Stimulated activated CD8-positive, alpha-beta memory T cell treated with anti-CD3 and anti-CD28 coated beads, Interleukin-15, amount 100 ng/mL, for 48 hours (primary cell): ENCODE results near the gene ZNF575.

ENCODE experiments used
- DNase-seq, 2 donors: peaks; one replicate each; pipeline ENCODE4 v3.0.0-alpha.2; 2020; ENCODE audit warnings: low read depth in 2 of 2

Gene ZNF575

GRCh38 chr19:43572171-43572588 is 39.2 kb downstream of the ZNF575 start:
- no peak for DNase-seq

GRCh38 chr19:43574424-43575155 is 41.6 kb downstream of the ZNF575 start:
- DNase-seq: no peak

DNA sequence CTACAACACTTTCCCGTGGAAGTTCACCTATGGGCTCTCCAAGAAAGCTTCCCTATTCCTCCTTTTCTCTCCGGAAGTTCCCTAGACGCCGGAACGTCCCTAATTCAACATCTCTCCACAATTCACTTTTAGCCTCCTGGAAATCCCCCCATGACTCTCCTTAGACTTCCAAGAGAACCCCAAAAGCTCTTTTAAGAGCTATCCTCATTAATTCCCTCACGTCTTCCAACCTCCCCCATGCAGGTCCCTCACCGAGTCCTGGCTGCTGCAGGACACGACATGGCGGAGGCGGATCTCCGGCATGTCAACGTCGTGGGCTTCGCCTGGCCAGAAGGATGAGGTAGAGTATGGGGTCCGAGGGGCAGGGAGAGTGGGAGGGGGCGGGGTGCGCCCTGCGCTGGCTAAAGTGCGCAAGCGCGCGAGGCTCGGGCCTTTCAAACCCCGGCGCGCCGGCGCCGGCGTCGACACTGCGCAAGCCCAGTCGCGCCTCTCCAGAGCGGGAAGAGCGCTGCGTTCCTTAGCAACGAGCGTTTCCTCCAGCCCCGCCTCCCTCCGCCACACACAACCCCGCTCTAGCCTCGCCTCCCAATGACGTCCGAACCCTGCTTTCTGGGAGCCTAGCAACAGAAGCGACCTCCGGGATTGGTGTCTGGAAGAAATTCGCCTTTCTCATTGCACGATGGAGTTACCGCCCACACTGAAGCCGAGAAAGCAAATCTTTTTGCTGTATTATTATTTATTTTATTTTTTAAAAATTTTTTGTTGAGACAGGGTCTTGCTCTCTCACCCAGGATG is 42.4 kb downstream of the ZNF575 start, which contains the start of the genes PINLYP and XRCC1:
PINLYP (plus strand) TSS at position 646 of the 795 bp plus-strand sequence. CDS start 1,391 bp downstream, outside the sequence.
XRCC1 (minus strand) TSS at position 372 of the 795 bp plus-strand sequence; CDS start at position 303, 69 bp downstream.
- DNase-seq: peak; percentile 95 to 96

DNA sequence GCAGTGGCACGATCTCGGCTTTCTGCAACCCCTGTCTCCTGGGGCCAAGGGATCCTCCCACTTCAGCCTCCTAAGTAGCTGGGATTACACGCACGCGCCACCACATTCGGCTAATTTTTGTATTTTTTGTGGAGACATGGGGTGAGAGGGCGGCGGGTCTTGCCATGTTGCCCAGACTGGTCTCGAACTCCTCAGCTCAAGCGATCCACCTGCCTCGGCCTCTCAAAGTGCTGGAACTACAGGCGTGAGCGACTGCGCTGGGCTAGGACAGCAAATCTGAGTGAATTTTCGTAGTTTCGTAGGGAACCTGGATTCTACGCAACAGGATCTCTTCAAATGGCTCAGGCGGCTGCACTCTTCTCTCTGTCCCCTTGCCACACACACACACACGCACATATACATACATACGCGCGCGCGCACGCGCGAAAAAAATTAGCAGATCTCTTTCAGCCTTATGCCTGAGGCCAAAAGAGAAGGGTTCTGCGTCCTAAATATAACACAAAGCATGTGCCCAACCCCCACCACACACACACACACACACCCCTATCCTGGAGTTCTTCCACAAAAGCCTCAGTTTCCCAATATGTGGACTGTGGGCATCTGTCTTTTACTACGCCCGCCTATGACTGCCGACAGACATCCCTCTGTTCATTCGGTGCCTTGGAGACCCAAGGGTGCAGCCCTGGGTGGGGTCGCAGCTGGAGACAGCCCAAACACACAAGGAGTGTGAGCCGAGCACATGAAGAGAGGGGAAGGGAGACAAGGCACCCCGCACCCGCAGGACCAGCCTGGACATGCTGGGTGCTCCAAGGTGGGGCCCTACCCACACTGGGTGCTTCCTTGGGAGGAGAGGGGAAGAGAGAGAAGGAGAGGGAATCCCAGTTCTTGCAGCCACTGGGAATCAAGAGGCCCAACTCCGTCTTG is 43.2 kb downstream of the ZNF575 start:
- DNase-seq: no peak

GRCh38 chr19:43578787-43579186 is 45.8 kb downstream of the ZNF575 start:
- no peak for DNase-seq

GRCh38 chr19:43581467-43581866 is 48.5 kb downstream of the ZNF575 start:
- no peak for DNase-seq

- no peak for DNase-seq
These were observed 49.5 kb downstream of the ZNF575 start for GRCh38 chr19:43582495-43582894.

DNA sequence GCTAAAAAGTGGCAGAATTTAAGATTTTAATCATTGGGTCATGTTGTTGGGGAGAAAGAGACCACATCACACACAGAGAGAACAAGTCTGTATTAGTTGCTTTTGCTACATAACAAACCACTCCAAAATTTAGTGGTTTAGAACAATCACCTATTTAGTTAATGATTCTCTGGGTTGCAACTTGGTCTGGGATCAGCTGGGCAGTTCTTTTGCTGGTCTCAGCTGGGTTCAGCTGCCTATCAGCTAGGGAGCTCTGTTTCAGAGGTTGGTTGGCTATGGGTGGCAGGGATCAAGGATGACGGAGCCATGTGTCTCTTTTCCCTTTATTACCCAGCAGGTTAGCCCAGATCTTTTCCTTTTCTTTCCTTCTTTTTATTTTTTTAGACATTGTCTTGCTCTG is 51.5 kb downstream of the ZNF575 start:
- no peak for DNase-seq
